ENCODE measurements around the gene AK1.
A peak's percentile ranks its signal among the peaks of the same experiment; 100 is the strongest.

The AK1 gene

GRCh38 chr9:127877566-127877998 is at the start of gene AK1:
Gene AK1, minus strand, starts transcription at chr9:127877675. Its CDS starts 3,058 bp downstream, at chr9:127874617.
- no peak for DNase-seq (ENCODE audit: low read depth in 2 of 2)

- DNase-seq (ENCODE audit: low read depth in 2 of 2) = no peak
Measured at GRCh38 chr9:127926906-127927200, 49.4 kb upstream of the AK1 start.

GRCh38 chr9:127925959-127926905 is 48.8 kb upstream of the AK1 start:
- DNase-seq (ENCODE audit: low read depth in 2 of 2) = no peak

- no peak for DNase-seq (ENCODE audit: low read depth in 2 of 2)
Measured at GRCh38 chr9:127924736-127925444, 47.4 kb upstream of the AK1 start.

- DNase-seq (ENCODE audit: low read depth in 2 of 2) = peak; percentile 70 to 79
Measured at GRCh38 chr9:127923771-127924170, 46.3 kb upstream of the AK1 start.

- DNase-seq (ENCODE audit: low read depth in 2 of 2) = no peak
Measured at GRCh38 chr9:127923046-127923445, 45.6 kb upstream of the AK1 start.

- no peak for DNase-seq (ENCODE audit: low read depth in 2 of 2)
Measured at GRCh38 chr9:127921557-127922120, 44.2 kb upstream of the AK1 start.

GRCh38 chr9:127920794-127921193 is 43.3 kb upstream of the AK1 start:
- DNase-seq (ENCODE audit: low read depth in 2 of 2) = no peak

GRCh38 chr9:127919253-127919815 is 41.9 kb upstream of the AK1 start:
- peak; percentile 90 to 91 for DNase-seq (ENCODE audit: low read depth in 2 of 2)

GRCh38 chr9:127918183-127919107 is 41.0 kb upstream of the AK1 start:
- no peak for DNase-seq (ENCODE audit: low read depth in 2 of 2)

- no peak for DNase-seq (ENCODE audit: low read depth in 2 of 2)
Measured at GRCh38 chr9:127917603-127918002, 40.1 kb upstream of the AK1 start.

GRCh38 chr9:127916720-127917581 is 39.5 kb upstream of the AK1 start, which contains the start of gene ST6GALNAC4:
Gene ST6GALNAC4, minus strand, starts transcription at chr9:127917041. Its CDS starts 622 bp downstream, at chr9:127916419.
- peak; percentile 76 for DNase-seq (ENCODE audit: low read depth in 2 of 2)

- no peak for DNase-seq (ENCODE audit: low read depth in 2 of 2)
Measured at GRCh38 chr9:127915801-127916719, 38.6 kb upstream of the AK1 start.

- DNase-seq (ENCODE audit: low read depth in 2 of 2) = no peak
Measured at GRCh38 chr9:127915325-127915752, 37.9 kb upstream of the AK1 start.

- no peak for DNase-seq (ENCODE audit: low read depth in 2 of 2)
Measured at GRCh38 chr9:127913682-127914081, 36.2 kb upstream of the AK1 start.

- DNase-seq (ENCODE audit: low read depth in 2 of 2) = no peak
Measured at GRCh38 chr9:127912882-127913281, 35.4 kb upstream of the AK1 start.

- DNase-seq (ENCODE audit: low read depth in 2 of 2) = no peak
Measured at GRCh38 chr9:127912296-127912695, 34.8 kb upstream of the AK1 start.

GRCh38 chr9:127910613-127911205 is 33.2 kb upstream of the AK1 start:
- DNase-seq (ENCODE audit: low read depth in 2 of 2) = no peak
